Kidney (tissue), 14 donors: ENCODE measurements around the gene SLC25A26. TPM values are rescaled to one million over a fixed set of nuclear protein-coding genes. Genes with fewer than 3 reads are reported as not detected.

Experiments
- DNase-seq, 5 donors: peaks; one replicate each; pipeline ENCODE4 v3.0.0-alpha.2; 2013 to 2020
- FAIRE-seq: peaks from 2 replicates; lab custom pipeline; 2012; peaks lifted over from hg19 to GRCh38; lab: Jason Lieb, UNC
- H3K27ac ChIP-seq, 2 donors: one replicate each; pipeline ENCODE4 v1.7.0; 2013; ENCODE audit warnings: low read depth in 2 of 2, low read length in 2 of 2, inconsistent platforms in 1 of 2
- H3K27me3 ChIP-seq: one replicate; pipeline ENCODE4 v1.7.1; 2013; ENCODE audit warnings: low read length, inconsistent platforms; ENCODE audit not compliant: control insufficient read depth, insufficient read depth
- H3K36me3 ChIP-seq, 3 donors: one replicate each; pipeline versions ENCODE4 v1.7.0 to v1.7.1; 2013; ENCODE audit warnings: low read length in 3 of 3, control low read depth in 1 of 3, inconsistent platforms in 1 of 3; ENCODE audit not compliant: insufficient read depth in 3 of 3, control insufficient read depth in 2 of 3
- H3K4me1 ChIP-seq, 3 donors: one replicate each; pipeline versions ENCODE4 v1.7.0 to v1.7.1; 2013; ENCODE audit warnings: low read length in 3 of 3, inconsistent platforms in 1 of 3, low read depth in 1 of 3; ENCODE audit not compliant: control insufficient read depth in 2 of 3, insufficient read depth in 2 of 3
- H3K4me3 ChIP-seq, 3 donors: one replicate each; pipeline versions ENCODE4 v1.7.0 to v1.8.1; 2013; ENCODE audit warnings: low read length in 3 of 3, control low read depth in 1 of 3, inconsistent platforms in 1 of 3
- H3K9ac ChIP-seq, 3 donors: one replicate each; pipeline versions ENCODE4 v1.7.0 to v1.7.1; 2013; ENCODE audit warnings: low read length in 3 of 3, control low read depth in 1 of 3, inconsistent platforms in 1 of 3
- H3K9me3 ChIP-seq, 3 donors: one replicate each; pipeline versions ENCODE4 v1.7.0 to v1.7.1; 2013; ENCODE audit warnings: low read length in 3 of 3, control low read depth in 1 of 3, inconsistent platforms in 1 of 3; ENCODE audit not compliant: control insufficient read depth in 2 of 3, insufficient read depth in 1 of 3
- CTCF ChIP-seq: IDR thresholded peaks from 3 replicates; pipeline ENCODE4 v1.5.1; 2012; ENCODE audit warnings: mild to moderate bottlenecking, moderate library complexity, borderline replicate concordance; ENCODE audit not compliant: insufficient read depth; ENCODE audit errors: extremely low read depth
- intact Hi-C: fragments of 100-400 bp; cut with DNase I; formaldehyde crosslinking; loops from one replicate; pipeline ENCODE4 v1.11.1; 2022
- polyA plus RNA-seq: library from polyadenylated mRNA; stranded (reverse); fragments of 350-450 nt; fragmentation: Illumina TruSeq; extraction: RNeasy Lipid Tissue Mini Kit (QIAGEN cat#74804); gene quantifications from one replicate; pipeline ENCODE4 v1.2.3, GENCODE V29; 2014; ENCODE audit warnings: low read depth, low replicate concordance; ENCODE audit not compliant: insufficient read depth
- total RNA-seq: library from RNA; stranded (reverse); fragmentation: NEBNext Ultra II Directional; extraction: Animal tissue kit (Norgen Biotek cat#: 25700); gene quantifications from one replicate; pipeline ENCODE4 v1.2.1, GENCODE V29; 2021
- donor health status: control.
- donor health status: control.
- donor health status: control.
- donor health status: control.
- donor health status: control.
- donor health status: DM: yes; HTN: yes; CAD: no.
- donor health status: Normal renal cell carcinoma (clear cell type).

The SLC25A26 gene
- total and polyA plus RNA-seq, 2 donors from 2014 or later, result 23.9 to 25.4 TPM

- H3K9me3 ChIP-seq, result peaks cover 0 to 5% (median 0%) of the 10 kb centered on the region in 3 donors
- H3K9ac ChIP-seq, result no peak overlapping the region
- H3K4me3 ChIP-seq, result no peak overlapping the region
- no peaks in the 10 kb centered on the region for H3K27me3 ChIP-seq
- intact Hi-C loops, result no loop called here
- no peak overlapping the region for H3K27ac ChIP-seq
- H3K36me3 ChIP-seq, result peaks cover 6 to 67% (median 33%) of the 10 kb centered on the region in 3 donors
- no peak for TF ChIP-seq CTCF
- DNase-seq (no peak), FAIRE-seq (no peak)
- no peaks in the 10 kb centered on the region for H3K4me1 ChIP-seq
Measured at GRCh38 chr3:66385066-66385465, 164.3 kb downstream of the SLC25A26 start.

- FAIRE-seq (no peak), DNase-seq (peak in 1 of 5 donors; percentile 17)
- Histone ChIP-seq H3K9ac (no peak overlapping the region), H3K9me3 (peaks cover 0 to 5% (median 0%) of the 10 kb centered on the region in 3 donors), H3K27ac (no peak overlapping the region), H3K27me3 (no peaks in the 10 kb centered on the region), H3K4me1 (no peaks in the 10 kb centered on the region), H3K4me3 (no peak overlapping the region), H3K36me3 (peaks cover 6 to 55% (median 26%) of the 10 kb centered on the region in 3 donors)
- intact Hi-C loops, result no loop called here
- no peak for TF ChIP-seq CTCF
Measured at GRCh38 chr3:66386011-66386924, 165.5 kb downstream of the SLC25A26 start.

- FAIRE-seq, result no peak
- H3K36me3 ChIP-seq, result peaks cover 7 to 47% (median 24%) of the 10 kb centered on the region in 3 donors
- no peak overlapping the region for H3K27ac ChIP-seq
- intact Hi-C loops, result no loop called here
- H3K4me1 ChIP-seq, result no peaks in the 10 kb centered on the region
- no peak overlapping the region for H3K9ac ChIP-seq
- H3K4me3 ChIP-seq, result no peak overlapping the region
- H3K9me3 ChIP-seq, result peaks cover 0 to 5% (median 0%) of the 10 kb centered on the region in 3 donors
- no peaks in the 10 kb centered on the region for H3K27me3 ChIP-seq
- DNase-seq, result peak in 1 of 5 donors; percentile 15
- TF ChIP-seq CTCF, result no peak
Measured at GRCh38 chr3:66386925-66387650, 166.3 kb downstream of the SLC25A26 start.
